ENCODE measurements around the gene HDLBP.

HDLBP gene

DNA sequence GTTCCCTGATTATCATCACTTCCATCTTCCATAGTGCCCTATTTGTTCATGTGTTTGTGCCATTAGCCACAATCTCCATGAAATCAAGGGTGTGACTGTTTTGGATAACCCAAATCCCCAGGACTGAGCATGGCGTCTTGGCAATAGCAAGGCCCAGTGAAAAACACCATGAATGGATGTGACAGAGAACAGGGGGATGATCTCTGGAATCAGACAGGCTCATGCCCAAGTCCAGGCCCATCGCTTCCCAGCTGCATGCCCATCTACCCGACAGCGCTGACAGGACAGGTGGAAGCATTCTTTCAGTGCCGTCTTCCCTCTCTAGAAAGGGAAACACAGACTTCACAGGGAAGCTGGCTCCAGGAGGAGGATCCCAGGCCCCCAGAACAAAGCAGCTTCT, 50.0 kb downstream of the HDLBP start:
- no peak overlapping the region for H3K4me3 ChIP-seq (replicated peaks in 1 of 2; ENCODE audit: low read depth in 2 of 2, low read length in 2 of 2)
- TF ChIP-seq, protein P1, sequence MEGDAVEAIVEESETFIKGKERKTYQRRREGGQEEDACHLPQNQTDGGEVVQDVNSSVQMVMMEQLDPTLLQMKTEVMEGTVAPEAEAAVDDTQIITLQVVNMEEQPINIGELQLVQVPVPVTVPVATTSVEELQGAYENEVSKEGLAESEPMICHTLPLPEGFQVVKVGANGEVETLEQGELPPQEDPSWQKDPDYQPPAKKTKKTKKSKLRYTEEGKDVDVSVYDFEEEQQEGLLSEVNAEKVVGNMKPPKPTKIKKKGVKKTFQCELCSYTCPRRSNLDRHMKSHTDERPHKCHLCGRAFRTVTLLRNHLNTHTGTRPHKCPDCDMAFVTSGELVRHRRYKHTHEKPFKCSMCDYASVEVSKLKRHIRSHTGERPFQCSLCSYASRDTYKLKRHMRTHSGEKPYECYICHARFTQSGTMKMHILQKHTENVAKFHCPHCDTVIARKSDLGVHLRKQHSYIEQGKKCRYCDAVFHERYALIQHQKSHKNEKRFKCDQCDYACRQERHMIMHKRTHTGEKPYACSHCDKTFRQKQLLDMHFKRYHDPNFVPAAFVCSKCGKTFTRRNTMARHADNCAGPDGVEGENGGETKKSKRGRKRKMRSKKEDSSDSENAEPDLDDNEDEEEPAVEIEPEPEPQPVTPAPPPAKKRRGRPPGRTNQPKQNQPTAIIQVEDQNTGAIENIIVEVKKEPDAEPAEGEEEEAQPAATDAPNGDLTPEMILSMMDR (IDR thresholded peaks at IDR 0.05; ENCODE audit: low read depth, low read length), result no peak
- DNase-seq (ENCODE audit: low read depth in 2 of 2), result no peak

DNA sequence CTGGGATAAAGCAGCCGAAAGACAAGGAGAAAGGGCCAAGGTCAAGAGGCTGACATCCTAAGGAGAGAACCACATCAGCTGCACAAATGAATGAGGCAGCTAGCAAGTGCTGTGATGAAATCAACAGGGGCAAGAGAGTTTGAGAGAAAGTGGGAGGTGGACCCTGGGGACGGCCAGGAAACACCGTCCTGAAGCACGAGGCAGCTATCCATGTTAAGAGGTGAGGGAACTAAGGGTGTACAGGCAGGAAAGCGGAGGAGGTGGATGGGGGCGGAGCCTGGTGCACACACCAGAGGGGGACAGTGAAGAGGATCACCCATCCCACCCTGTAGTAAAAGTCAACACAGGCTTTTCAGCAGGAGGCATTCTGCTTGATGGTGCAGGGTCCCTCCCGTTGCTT, 52.4 kb downstream of the HDLBP start:
- TF ChIP-seq, protein P1 (IDR thresholded peaks at IDR 0.05; ENCODE audit: low read depth, low read length), result no peak
- no peak overlapping the region for H3K4me3 ChIP-seq (replicated peaks in 1 of 2; ENCODE audit: low read depth in 2 of 2, low read length in 2 of 2)

DNA sequence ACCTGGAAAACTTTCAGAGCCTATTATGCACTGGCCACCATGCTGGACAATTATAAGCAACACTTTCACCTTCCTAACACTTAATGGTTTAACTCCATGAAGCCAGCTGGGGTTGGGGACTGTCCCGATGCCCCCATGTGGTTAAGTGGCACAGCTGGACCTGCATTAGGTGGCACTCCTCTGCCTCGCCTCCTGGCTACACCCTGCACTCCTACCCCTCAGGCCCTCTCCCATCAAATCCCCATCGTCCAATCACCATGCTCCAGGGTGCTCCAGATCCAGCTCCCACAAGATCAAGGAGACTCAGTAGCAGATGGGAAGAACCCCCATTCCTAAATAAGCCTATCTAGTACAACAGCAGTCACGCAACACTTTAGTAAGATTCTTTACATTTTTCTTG, 53.8 kb downstream of the HDLBP start:
- H3K4me3 ChIP-seq (replicated peaks in 1 of 2; ENCODE audit: low read depth in 2 of 2, low read length in 2 of 2), result no peak overlapping the region
- DNase-seq (ENCODE audit: low read depth in 2 of 2), result no peak
- TF ChIP-seq, protein P1 (IDR thresholded peaks at IDR 0.05; ENCODE audit: low read depth, low read length), result no peak

More for the DNA sequence above, 52.4 kb downstream of the HDLBP start:
- no peak for DNase-seq (ENCODE audit: low read depth in 2 of 2)

DNA sequence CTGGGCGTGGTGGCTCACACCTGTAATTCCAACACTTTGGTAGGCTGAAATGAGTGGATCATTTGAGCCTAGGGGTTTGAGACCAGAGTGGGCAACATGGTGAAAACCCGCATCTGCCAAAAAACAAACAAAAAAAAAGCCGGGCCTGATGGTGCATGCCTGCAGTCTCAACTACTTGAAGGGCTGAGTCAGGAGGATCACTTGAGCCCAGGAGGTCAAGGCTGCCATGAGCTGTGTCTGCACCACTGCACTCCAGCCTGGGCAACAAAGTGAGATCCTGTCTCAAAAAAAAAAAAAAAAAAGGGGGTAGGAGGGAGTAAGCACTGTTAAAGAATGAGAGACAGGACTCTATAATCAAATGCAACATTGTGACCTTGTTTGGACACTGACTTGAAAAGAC, 54.6 kb downstream of the HDLBP start:
- no peak for DNase-seq (ENCODE audit: low read depth in 2 of 2)
- H3K4me3 ChIP-seq (replicated peaks in 1 of 2; ENCODE audit: low read depth in 2 of 2, low read length in 2 of 2), result no peak overlapping the region
- TF ChIP-seq, protein P1 (IDR thresholded peaks at IDR 0.05; ENCODE audit: low read depth, low read length), result no peak

DNA sequence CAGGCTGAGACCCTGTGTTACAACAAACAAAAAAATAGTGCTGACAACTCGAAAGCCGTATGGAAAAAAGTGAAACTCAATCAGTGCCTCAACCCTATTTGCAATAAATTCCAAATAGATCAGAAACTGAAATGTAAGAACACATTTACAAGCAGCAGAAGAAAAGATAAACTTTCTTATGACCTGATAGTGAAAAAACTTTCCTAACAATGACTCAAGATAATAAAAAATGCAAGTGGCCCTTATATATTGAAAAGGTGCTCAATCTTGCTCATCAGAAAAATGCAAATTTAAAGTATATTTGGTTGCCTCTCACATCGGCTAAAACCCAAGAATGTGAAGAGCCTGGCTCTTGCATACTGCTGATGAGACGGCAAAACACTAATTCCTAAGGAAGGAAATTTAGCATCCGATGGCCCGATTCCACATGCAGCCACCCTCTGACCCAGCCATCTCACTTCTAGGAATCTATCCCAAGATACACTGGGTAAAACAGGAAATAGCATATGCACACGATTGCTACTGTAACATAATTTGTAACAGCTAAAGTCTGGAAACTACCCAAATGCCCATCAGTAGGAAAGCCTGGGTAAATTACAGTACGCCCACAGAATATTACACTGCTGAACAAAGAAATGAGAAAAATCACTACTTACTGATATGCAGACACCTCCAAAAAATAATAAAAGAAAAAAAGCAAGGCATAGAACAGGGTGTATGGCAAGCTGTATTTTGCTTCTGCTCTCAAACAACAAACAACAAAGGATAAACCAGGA, 56.8 kb downstream of the HDLBP start:
- peak in 1 of 2 donors; percentile 14 for DNase-seq (ENCODE audit: low read depth in 2 of 2)
- TF ChIP-seq, protein P1 (IDR thresholded peaks at IDR 0.05; ENCODE audit: low read depth, low read length), result no peak
- no peak overlapping the region for H3K4me3 ChIP-seq (replicated peaks in 1 of 2; ENCODE audit: low read depth in 2 of 2, low read length in 2 of 2)

DNA sequence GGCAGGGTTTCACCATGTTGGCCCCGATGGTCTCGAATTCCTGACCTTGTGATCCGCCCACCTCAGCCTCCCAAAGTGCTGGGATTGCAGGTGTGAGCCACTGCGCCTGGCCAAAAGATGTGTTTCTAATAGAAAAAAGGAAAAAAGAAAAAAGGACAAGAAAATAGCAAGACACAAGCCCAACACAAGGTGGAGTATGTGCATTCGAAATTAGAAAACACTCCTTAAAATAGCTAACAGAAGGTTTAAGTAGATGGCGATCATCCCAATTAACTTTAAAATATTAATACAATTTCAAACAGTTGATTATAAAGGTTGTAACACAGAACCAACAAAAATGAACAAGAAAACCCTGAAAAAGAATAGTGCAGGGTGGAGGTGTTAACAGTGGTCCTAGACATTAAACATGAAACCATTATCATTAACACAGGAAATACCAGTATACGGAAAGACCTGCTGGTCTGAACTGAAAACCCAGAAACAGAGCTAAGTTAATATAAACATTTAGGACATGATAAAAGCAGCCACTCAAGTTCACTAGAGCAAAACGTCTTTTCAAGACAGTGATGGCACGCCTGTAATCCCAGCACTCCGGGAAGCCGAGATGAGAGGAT, 57.9 kb downstream of the HDLBP start:
- DNase-seq (ENCODE audit: low read depth in 2 of 2), result no peak
- H3K4me3 ChIP-seq (replicated peaks in 1 of 2; ENCODE audit: low read depth in 2 of 2, low read length in 2 of 2), result no peak overlapping the region
- TF ChIP-seq, protein P1 (IDR thresholded peaks at IDR 0.05; ENCODE audit: low read depth, low read length), result no peak
